Caco-2 (cell line): Measurements from ENCODE around the gene TEDDM1. TPM values are rescaled to one million over a fixed set of nuclear protein-coding genes. Genes with fewer than 3 reads are reported as not detected.

ENCODE experiments used
- BruUV-seq: library from RNA; stranded (reverse); fragments of 400-500 nt; replicated peaks from 2 replicates; lab custom pipeline; 2021; lab: Mats Ljungman, UMichigan
- CTCF ChIA-PET: fragments of 300-600 bp; sonication (Branson Sonifier 250); formaldehyde crosslinking; loops from one replicate; lab custom pipeline; 2022; ENCODE audit warnings: antibody characterized with exemption; lab: Charles Lee
- POLR2A ChIA-PET: fragments of 300-600 bp; sonication (Branson Sonifier 250); formaldehyde crosslinking; loops from one replicate; lab custom pipeline; 2022; ENCODE audit warnings: antibody characterized with exemption; lab: Charles Lee
- DNase-seq, 2 experiments: peaks; one replicate each; pipeline versions ENCODE4 v3.0.0 to v3.0.0-alpha.2; 2020 to 2022
- H3K27me3 ChIP-seq: replicated peaks from 2 replicates; pipeline ENCODE4 v1.6.0; 2011; ENCODE audit warnings: low read length; ENCODE audit not compliant: control insufficient read depth, insufficient read depth
- H3K36me3 ChIP-seq: 2 replicates; pipeline ENCODE4 v1.5.1; 2011; ENCODE audit warnings: low read length; ENCODE audit not compliant: control insufficient read depth, insufficient read depth
- H3K4me1 ChIP-seq: fragments of 250-450 bp; sonication (Bioruptor Pico); 2 replicates; pipeline ENCODE4 v1.5.1; 2020; ENCODE audit warnings: mild to moderate bottlenecking
- H3K4me3 ChIP-seq: 2 replicates; pipeline ENCODE4 v1.5.1; 2011; ENCODE audit warnings: low read depth, mild to moderate bottlenecking, control low read depth, low read length
- H3K9me3 ChIP-seq: fragments of 250-450 bp; sonication (Bioruptor Pico); 2 replicates; pipeline ENCODE4 v1.5.1; 2020; ENCODE audit warnings: mild to moderate bottlenecking, moderate library complexity
- H3K27ac Mint-ChIP-seq: one replicate; pipeline ENCODE4 v1.8.0; 2022; ENCODE audit warnings: mixed read lengths; ENCODE audit not compliant: unreplicated experiment
- H3K27me3 Mint-ChIP-seq: one replicate; pipeline ENCODE4 v1.8.0; 2022; ENCODE audit warnings: mixed read lengths; ENCODE audit not compliant: insufficient read depth, unreplicated experiment
- H3K36me3 Mint-ChIP-seq: one replicate; pipeline ENCODE4 v1.8.0; 2022; ENCODE audit warnings: mild to moderate bottlenecking, mixed read lengths; ENCODE audit not compliant: insufficient read depth, unreplicated experiment
- H3K4me1 Mint-ChIP-seq: one replicate; pipeline ENCODE4 v1.8.0; 2022; ENCODE audit warnings: low read depth, mixed read lengths; ENCODE audit not compliant: unreplicated experiment
- H3K4me3 Mint-ChIP-seq: one replicate; pipeline ENCODE4 v1.8.0; 2022; ENCODE audit warnings: mild to moderate bottlenecking, moderate library complexity, mixed read lengths; ENCODE audit not compliant: unreplicated experiment
- H3K9me3 Mint-ChIP-seq: one replicate; pipeline ENCODE4 v1.8.0; 2022; ENCODE audit warnings: mixed read lengths; ENCODE audit not compliant: unreplicated experiment
- CTCF ChIP-seq, 2 experiments: fragments of 200-600 bp in 1 of 2; IDR thresholded peaks; 1 replicate in 1 of 2; 2 replicates in 1 of 2; pipeline versions ENCODE4 v1.5.1 to v1.8.0; 2011 to 2022; ENCODE audit warnings: antibody characterized with exemption in 1 of 2, control low read depth in 1 of 2, inconsistent platforms in 1 of 2, low read depth in 1 of 2, low read length in 1 of 2, mild to moderate bottlenecking in 1 of 2, moderate library complexity in 1 of 2; ENCODE audit not compliant: insufficient read depth in 1 of 2, severe bottlenecking in 1 of 2, unreplicated experiment in 1 of 2
- intact Hi-C: fragments of 100-400 bp; cut with micrococcal nuclease; formaldehyde crosslinking; loops from one replicate; pipeline ENCODE4 v1.10.0; 2022; ENCODE audit not compliant: unreplicated experiment
- total RNA-seq: library from RNA; stranded (reverse); gene quantifications from 2 replicates; pipeline ENCODE4 v1.2.3, GENCODE V29; 2022

Gene TEDDM1
- total RNA-seq, 1 experiment from 2014 or later, result not detected

GRCh38 chr1:182368903-182369302 lies 31.6 kb downstream of the TEDDM1 start:
- Mint-ChIP-seq H3K4me3 (no peak overlapping the region), H3K9me3 (peaks cover 17% of the 10 kb centered on the region), H3K27ac (no peak overlapping the region), H3K4me1 (no peaks in the 10 kb centered on the region), H3K36me3 (no peaks in the 10 kb centered on the region), H3K27me3 (no peaks in the 10 kb centered on the region)
- no peak overlapping the region for H3K4me3 ChIP-seq
- H3K9me3 ChIP-seq, result no peaks in the 10 kb centered on the region
- no peaks in the 10 kb centered on the region for H3K4me1 ChIP-seq
- no peak for DNase-seq
- intact Hi-C loops, result no loop called here
- no peak for TF ChIP-seq CTCF (IDR thresholded peaks at IDR 0.05; ENCODE audit: insufficient read depth in 1 of 2, low read depth in 1 of 2, low read length in 1 of 2, severe bottlenecking in 1 of 2, unreplicated experiment in 1 of 2)
- BruUV-seq, result no TSS peak
- CTCF ChIA-PET, result no interaction called here
- H3K36me3 ChIP-seq, result no peaks in the 10 kb centered on the region
- H3K27me3 ChIP-seq, result no peaks in the 10 kb centered on the region
- POLR2A ChIA-PET, result no interaction called here

- peaks cover 17% of the 10 kb centered on the region for H3K9me3 Mint-ChIP-seq
- intact Hi-C loops, result no loop called here
- Histone ChIP-seq H3K4me3 (no peak overlapping the region), H3K27me3 (no peaks in the 10 kb centered on the region), H3K9me3 (no peaks in the 10 kb centered on the region), H3K36me3 (no peaks in the 10 kb centered on the region), H3K4me1 (no peaks in the 10 kb centered on the region)
- no peak for DNase-seq
- H3K4me1 Mint-ChIP-seq, result no peaks in the 10 kb centered on the region
- H3K36me3 Mint-ChIP-seq, result no peaks in the 10 kb centered on the region
- no peak for TF ChIP-seq CTCF (IDR thresholded peaks at IDR 0.05; ENCODE audit: insufficient read depth in 1 of 2, low read depth in 1 of 2, low read length in 1 of 2, severe bottlenecking in 1 of 2, unreplicated experiment in 1 of 2)
- no peak overlapping the region for H3K27ac Mint-ChIP-seq
- BruUV-seq, result no TSS peak
- H3K27me3 Mint-ChIP-seq, result no peaks in the 10 kb centered on the region
- ChIA-PET CTCF (interaction anchor here (0.6 kb wide), 1 partner anchor 1179 kb away, joined by 6 read pairs; no protein-coding TSS in a partner anchor), POLR2A (no interaction called here)
- no peak overlapping the region for H3K4me3 Mint-ChIP-seq
Measured at GRCh38 chr1:182368358-182368757, 32.1 kb downstream of the TEDDM1 start.

GRCh38 chr1:182367926-182368325 lies 32.5 kb downstream of the TEDDM1 start:
- Histone ChIP-seq H3K9me3 (no peaks in the 10 kb centered on the region), H3K36me3 (no peaks in the 10 kb centered on the region), H3K4me3 (no peak overlapping the region), H3K4me1 (no peaks in the 10 kb centered on the region), H3K27me3 (no peaks in the 10 kb centered on the region)
- Mint-ChIP-seq H3K27me3 (no peaks in the 10 kb centered on the region), H3K27ac (no peak overlapping the region), H3K36me3 (no peaks in the 10 kb centered on the region), H3K4me1 (no peaks in the 10 kb centered on the region), H3K4me3 (no peak overlapping the region), H3K9me3 (peaks cover 17% of the 10 kb centered on the region)
- no peak for TF ChIP-seq CTCF (IDR thresholded peaks at IDR 0.05; ENCODE audit: insufficient read depth in 1 of 2, low read depth in 1 of 2, low read length in 1 of 2, severe bottlenecking in 1 of 2, unreplicated experiment in 1 of 2)
- no TSS peak for BruUV-seq
- DNase-seq, result no peak
- ChIA-PET CTCF (interaction anchor here (0.6 kb wide), 1 partner anchor 1178 kb away, joined by 6 read pairs; no protein-coding TSS in a partner anchor), POLR2A (no interaction called here)
- intact Hi-C loops, result no loop called here
